Right atrium auricular region (tissue), 2 donors: ENCODE results near the gene R3HDM2. TPM values are rescaled to one million over a fixed set of nuclear protein-coding genes. Genes with fewer than 3 reads are reported as not detected.

Experiments used
- DNase-seq: peaks from one replicate; pipeline ENCODE4 v3.0.0-alpha.2; 2019; ENCODE audit warnings: low spot score
- H3K27ac ChIP-seq, 2 donors: fragments of 200-600 bp; sonication (generic); 1 replicate in 1 of 2; 2 replicates in 1 of 2; pipeline ENCODE4 v1.5.1; 2016 to 2019
- H3K27me3 ChIP-seq, 2 donors: fragments of 200-600 bp; sonication (generic); one replicate each; pipeline versions ENCODE4 v1.5.1 to v1.6.0; 2017 to 2019
- H3K36me3 ChIP-seq: fragments of 200-600 bp; sonication (generic); one replicate; pipeline ENCODE4 v1.5.1; 2016
- H3K4me1 ChIP-seq, 2 donors: fragments of 200-600 bp; sonication (generic); one replicate each; pipeline versions ENCODE4 v1.5.1 to v1.6.0; 2017 to 2019
- H3K4me3 ChIP-seq, 2 donors: fragments of 200-600 bp; sonication (generic); 1 replicate in 1 of 2; 2 replicates in 1 of 2; pipeline ENCODE4 v1.5.1; 2017 to 2019; ENCODE audit warnings: mild to moderate bottlenecking in 1 of 2, moderate library complexity in 1 of 2
- H3K9me3 ChIP-seq, 2 donors: fragments of 200-600 bp; sonication (generic); one replicate each; pipeline ENCODE4 v1.5.1; 2019
- total RNA-seq, 2 donors: library from RNA; depleted of rRNA; stranded (reverse); fragments of >200 nt; gene quantifications; one replicate each; pipeline ENCODE4 v1.1.0, GENCODE V29; 2016
- TF ChIP-seq, protein P1 (sequence below), 2 donors: fragments of 200-600 bp; sonication (generic); IDR thresholded peaks; one replicate each; pipeline ENCODE4 v1.5.1; 2019; ENCODE audit warnings: antibody characterized with exemption in 2 of 2

R3HDM2 gene
- total RNA-seq, 2 donors from 2014 or later, result 31.7 to 47.8 TPM

DNA sequence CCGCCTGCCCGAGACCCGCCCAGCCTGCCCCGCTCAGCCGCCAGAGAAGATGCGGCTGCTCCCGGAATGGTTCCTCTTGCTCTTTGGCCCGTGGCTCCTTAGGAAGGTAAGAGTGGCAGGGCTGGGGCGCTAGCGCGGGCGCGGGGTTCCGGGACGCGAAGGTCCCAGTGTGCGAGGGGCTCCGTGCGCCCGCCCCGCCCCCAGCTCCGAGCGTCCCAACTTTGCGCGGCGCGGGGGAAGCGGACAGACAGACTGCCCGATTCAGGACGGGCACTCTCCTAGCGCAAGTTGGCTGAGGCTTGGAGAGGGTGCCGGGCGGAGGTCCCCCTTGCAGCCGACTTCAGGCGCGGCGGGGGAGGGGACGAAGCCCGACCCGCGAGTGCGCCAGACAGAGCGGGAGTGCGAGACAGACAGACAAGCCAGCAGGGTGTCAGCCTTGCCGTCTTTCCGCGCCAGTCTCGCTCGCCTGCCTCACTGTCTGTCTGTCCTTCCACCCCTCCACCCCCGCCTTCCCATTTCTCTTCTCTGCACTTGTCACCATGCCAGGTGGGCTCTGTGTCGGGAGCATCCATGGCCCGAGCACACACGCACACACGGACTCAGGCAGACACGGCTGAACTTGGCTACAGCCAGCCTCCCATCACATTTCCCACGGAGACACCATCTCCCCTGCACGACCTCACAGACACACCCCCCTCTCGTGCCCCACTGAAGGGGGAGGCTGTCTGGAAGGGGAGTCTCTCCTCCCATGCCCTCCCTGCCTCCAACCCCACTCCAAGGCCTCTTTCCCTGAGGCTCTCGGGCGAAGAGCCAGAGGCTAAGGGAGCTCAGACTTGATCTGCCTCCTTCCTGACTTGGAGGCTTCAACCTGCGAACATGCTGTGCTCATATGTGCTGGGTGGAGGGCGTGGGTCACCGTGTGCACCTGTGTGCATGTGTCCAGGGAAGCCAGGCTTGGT lies 213.6 kb downstream of the R3HDM2 start:
- no peaks in the 10 kb centered on the region for H3K9me3 ChIP-seq
- peaks cover 2% of the 10 kb centered on the region for H3K36me3 ChIP-seq
- H3K27me3 ChIP-seq, result peaks cover 9 to 26% of the 10 kb centered on the region in 2 donors
- H3K4me1 ChIP-seq, result peaks cover 0 to 47% of the 10 kb centered on the region in 2 donors
- no peak for DNase-seq
- H3K27ac ChIP-seq, result no peak overlapping the region
- TF ChIP-seq, protein P1, sequence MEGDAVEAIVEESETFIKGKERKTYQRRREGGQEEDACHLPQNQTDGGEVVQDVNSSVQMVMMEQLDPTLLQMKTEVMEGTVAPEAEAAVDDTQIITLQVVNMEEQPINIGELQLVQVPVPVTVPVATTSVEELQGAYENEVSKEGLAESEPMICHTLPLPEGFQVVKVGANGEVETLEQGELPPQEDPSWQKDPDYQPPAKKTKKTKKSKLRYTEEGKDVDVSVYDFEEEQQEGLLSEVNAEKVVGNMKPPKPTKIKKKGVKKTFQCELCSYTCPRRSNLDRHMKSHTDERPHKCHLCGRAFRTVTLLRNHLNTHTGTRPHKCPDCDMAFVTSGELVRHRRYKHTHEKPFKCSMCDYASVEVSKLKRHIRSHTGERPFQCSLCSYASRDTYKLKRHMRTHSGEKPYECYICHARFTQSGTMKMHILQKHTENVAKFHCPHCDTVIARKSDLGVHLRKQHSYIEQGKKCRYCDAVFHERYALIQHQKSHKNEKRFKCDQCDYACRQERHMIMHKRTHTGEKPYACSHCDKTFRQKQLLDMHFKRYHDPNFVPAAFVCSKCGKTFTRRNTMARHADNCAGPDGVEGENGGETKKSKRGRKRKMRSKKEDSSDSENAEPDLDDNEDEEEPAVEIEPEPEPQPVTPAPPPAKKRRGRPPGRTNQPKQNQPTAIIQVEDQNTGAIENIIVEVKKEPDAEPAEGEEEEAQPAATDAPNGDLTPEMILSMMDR (IDR thresholded peaks at IDR 0.05), result no peak
- peak overlapping the region; percentile 25 to 55 for H3K4me3 ChIP-seq

DNA sequence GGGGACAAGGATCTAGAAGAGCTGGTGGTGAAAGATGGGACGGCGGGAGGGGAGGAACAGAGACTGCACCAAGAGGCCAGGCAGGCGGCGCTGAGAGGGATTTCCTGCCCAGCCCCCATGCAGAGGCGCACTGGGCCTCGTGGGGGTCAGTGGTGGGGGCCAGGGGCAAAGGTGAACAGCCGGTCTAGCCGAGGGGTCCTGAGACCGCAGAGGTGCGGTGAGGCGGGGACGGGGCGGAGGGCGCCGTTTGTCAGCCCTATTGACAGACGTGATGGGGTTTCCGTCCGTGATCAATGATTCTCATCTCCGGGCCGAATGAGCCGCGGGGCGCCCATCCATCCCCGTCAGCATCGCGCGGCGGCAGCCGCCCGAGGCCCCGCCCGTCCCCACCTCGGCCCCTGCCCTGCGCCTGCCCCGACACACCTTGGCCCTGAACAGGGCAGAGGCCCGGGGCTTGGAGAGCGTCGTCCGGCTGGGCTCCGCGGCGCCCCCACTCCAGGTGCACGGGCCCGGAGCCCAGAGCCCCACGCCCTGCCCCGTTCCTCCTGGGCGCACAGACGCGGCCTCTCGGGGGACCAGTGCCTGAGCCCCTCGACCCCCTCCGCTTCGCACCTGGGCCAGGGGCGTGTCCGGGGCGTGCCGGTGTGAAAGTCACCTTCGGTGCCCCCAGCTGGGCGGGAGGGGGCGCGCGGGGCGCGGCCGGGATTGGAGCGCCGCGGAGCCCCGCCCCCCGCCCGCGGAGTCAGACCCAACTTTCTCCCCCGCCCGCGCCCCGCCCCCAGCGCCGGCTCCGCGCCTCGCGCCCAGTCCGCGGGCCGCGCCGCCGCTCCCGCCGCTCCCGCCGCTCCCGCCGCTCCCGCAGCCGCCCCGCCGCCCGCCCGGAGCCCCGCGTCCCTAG lies 214.6 kb downstream of the R3HDM2 start, which contains the start of gene NXPH4:
NXPH4 (plus strand) TSS at position 781 of the 898 bp plus-strand sequence. CDS start 176 bp downstream, outside the sequence.
- Histone ChIP-seq H3K4me1 (peaks cover 0 to 47% of the 10 kb centered on the region in 2 donors), H3K9me3 (no peaks in the 10 kb centered on the region), H3K36me3 (peaks cover 6% of the 10 kb centered on the region), H3K27me3 (peaks cover 8 to 20% of the 10 kb centered on the region in 2 donors), H3K4me3 (peak within 1 kb of the TSS; percentile 37 to 55), H3K27ac (no peak within 1 kb of the TSS)
- no peak for DNase-seq
- TF ChIP-seq, protein P1 (IDR thresholded peaks at IDR 0.05), result no peak

DNA sequence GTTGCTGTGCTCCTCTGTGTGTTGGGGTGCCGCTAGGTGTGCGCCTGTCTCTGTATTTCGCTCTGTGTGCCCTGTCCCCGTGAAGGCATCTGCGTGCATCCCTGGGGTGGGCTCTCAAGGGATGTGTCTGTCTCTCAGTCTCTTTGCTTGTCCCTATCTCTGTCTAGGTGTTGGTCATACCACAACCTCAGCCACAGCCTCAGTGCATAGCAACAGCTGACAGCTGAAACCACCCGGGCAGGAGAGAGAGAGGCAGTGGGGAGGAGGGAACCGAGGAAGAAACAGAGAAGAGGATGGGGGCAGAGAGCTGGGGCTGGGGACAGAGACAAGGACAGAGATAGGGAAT lies 215.2 kb downstream of the R3HDM2 start:
- no peaks in the 10 kb centered on the region for H3K9me3 ChIP-seq
- peaks cover 8 to 19% of the 10 kb centered on the region in 2 donors for H3K27me3 ChIP-seq
- no peak for DNase-seq
- H3K4me1 ChIP-seq, result peaks cover 0 to 47% of the 10 kb centered on the region in 2 donors
- TF ChIP-seq, protein P1 (IDR thresholded peaks at IDR 0.05), result no peak
- peak overlapping the region in 1 of 2 donors; percentile 55 for H3K4me3 ChIP-seq
- no peak overlapping the region for H3K27ac ChIP-seq
- peaks cover 13% of the 10 kb centered on the region for H3K36me3 ChIP-seq

DNA sequence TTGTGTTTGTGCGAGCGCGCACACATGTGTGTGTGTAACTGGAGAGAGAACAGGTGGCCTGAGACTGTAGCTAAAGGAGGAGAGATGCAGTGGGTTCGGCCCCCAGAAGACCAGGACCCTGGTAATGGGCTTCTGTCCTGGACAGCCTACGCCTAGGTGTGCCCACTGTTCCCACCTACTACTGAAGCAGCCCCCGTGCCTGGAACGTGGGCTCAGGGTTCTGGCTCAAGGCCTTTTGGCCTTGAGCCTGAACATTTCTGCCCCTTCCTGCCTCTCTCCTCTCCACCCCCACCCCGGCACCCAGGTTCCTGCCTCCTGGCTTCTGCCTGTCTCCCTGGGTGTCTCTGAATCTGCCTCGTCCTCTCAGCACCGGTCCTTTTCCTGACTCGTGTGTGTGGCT lies 215.8 kb downstream of the R3HDM2 start:
- H3K9me3 ChIP-seq, result no peaks in the 10 kb centered on the region
- peaks cover 8 to 15% of the 10 kb centered on the region in 2 donors for H3K27me3 ChIP-seq
- no peak for DNase-seq
- no peak overlapping the region for H3K4me3 ChIP-seq
- H3K27ac ChIP-seq, result no peak overlapping the region
- H3K4me1 ChIP-seq, result peaks cover 0 to 47% of the 10 kb centered on the region in 2 donors
- peaks cover 17% of the 10 kb centered on the region for H3K36me3 ChIP-seq
- TF ChIP-seq, protein P1 (IDR thresholded peaks at IDR 0.05), result no peak

DNA sequence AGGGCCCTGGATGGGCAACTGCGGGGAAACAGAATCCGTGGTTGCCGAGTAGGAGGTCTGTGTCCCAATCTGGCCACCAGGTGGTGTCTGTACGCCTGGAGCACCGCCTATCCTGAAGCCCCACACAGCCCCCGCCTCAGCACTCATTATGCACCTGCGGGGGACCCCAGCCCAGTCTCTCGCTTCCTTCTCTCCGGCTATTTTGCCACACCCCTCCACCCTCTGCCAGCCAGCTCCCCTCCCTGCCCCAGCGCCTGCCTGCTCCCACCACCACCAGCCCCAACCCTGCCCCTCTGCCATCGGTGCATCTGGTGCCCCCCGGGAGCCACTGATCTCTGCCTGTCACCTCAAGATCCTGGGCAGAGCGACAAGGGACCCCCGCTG lies 216.5 kb downstream of the R3HDM2 start:
- no peak for DNase-seq
- Histone ChIP-seq H3K27ac (no peak overlapping the region), H3K9me3 (no peaks in the 10 kb centered on the region), H3K4me1 (peaks cover 0 to 48% of the 10 kb centered on the region in 2 donors), H3K27me3 (peaks cover 8 to 12% of the 10 kb centered on the region in 2 donors), H3K4me3 (no peak overlapping the region), H3K36me3 (peaks cover 19% of the 10 kb centered on the region)
- TF ChIP-seq, protein P1 (IDR thresholded peaks at IDR 0.05), result peak; percentile 67 to 81
